Transverse colon (tissue), 3 donors: Measurements from ENCODE around the gene IFT74.

Experiments
- CTCF ChIP-seq, 5 experiments: fragments of 200-600 bp in 3 of 5; fragments of 450-650 bp in 2 of 5; sonication (generic) in 3 of 5; IDR thresholded peaks; 1 replicate in 2 of 5; 2 replicates in 3 of 5; pipeline ENCODE4 v1.5.1; 2016 to 2017; ENCODE audit warnings: antibody characterized with exemption in 5 of 5, inconsistent platforms in 3 of 5, mild to moderate bottlenecking in 2 of 5, moderate library complexity in 1 of 5
- EP300 ChIP-seq: sonication (generic); formaldehyde crosslinking; IDR thresholded peaks from one replicate; pipeline ENCODE4 v1.6.1; 2017; ENCODE audit warnings: antibody characterized with exemption, low read depth

GRCh38 chr9:26973989-26974388 is 17.8 kb downstream of the IFT74 start:
- TF ChIP-seq EP300 (no peak), CTCF (IDR thresholded peaks at IDR 0.05) (no peak)
